GM21515 (cell line): ENCODE results near the gene TOMM40L.
"Not testable (repeated sequence)": the region's sequence is repeated elsewhere in the genome, so short reads cannot be mapped to it uniquely, and the experiment has no call there.

Experiments
- ATAC-seq: cut with Tn5 transposase; IDR thresholded peaks from one replicate; pipeline ENCODE4 v1.9.1; 2021; ENCODE audit not compliant: unreplicated experiment

Gene TOMM40L

GRCh38 chr1:161251579-161251978 is 25.7 kb downstream of the TOMM40L start:
- ATAC-seq = no peak

GRCh38 chr1:161255302-161255701 is 29.4 kb downstream of the TOMM40L start:
- not testable (repeated sequence) for ATAC-seq

- not testable (repeated sequence) for ATAC-seq
Observed at GRCh38 chr1:161255955-161256520, 30.2 kb downstream of the TOMM40L start.

- not testable (repeated sequence) for ATAC-seq
Observed at GRCh38 chr1:161257109-161257508, 31.2 kb downstream of the TOMM40L start.

GRCh38 chr1:161258439-161259344 is 32.8 kb downstream of the TOMM40L start, which contains the start of gene PCP4L1:
PCP4L1 (plus strand) TSS chr1:161258745; CDS start chr1:161258975, 230 bp downstream.
- no peak for ATAC-seq

- ATAC-seq = no peak
Observed at GRCh38 chr1:161259345-161259702, 33.5 kb downstream of the TOMM40L start.

- ATAC-seq = no peak
Observed at GRCh38 chr1:161259765-161260164, 33.9 kb downstream of the TOMM40L start.

GRCh38 chr1:161260376-161261260 is 34.8 kb downstream of the TOMM40L start:
- no peak for ATAC-seq

GRCh38 chr1:161261261-161262235 is 35.7 kb downstream of the TOMM40L start:
- no peak for ATAC-seq

GRCh38 chr1:161265305-161265704 is 39.4 kb downstream of the TOMM40L start:
- no peak for ATAC-seq

- no peak for ATAC-seq
Observed at GRCh38 chr1:161266202-161266601, 40.3 kb downstream of the TOMM40L start.

- ATAC-seq = no peak
Observed at GRCh38 chr1:161266836-161267235, 41.0 kb downstream of the TOMM40L start.

GRCh38 chr1:161267321-161267720 is 41.5 kb downstream of the TOMM40L start:
- ATAC-seq = no peak

- no peak for ATAC-seq
Observed at GRCh38 chr1:161273402-161273801, 47.5 kb downstream of the TOMM40L start.

GRCh38 chr1:161274874-161275273 is 49.0 kb downstream of the TOMM40L start:
- ATAC-seq = no peak
